Measurements from ENCODE around the gene DLG2. TPM values are rescaled to one million over a fixed set of nuclear protein-coding genes. Genes with fewer than 3 reads are reported as not detected.
"Not testable (repeated sequence)": the region's sequence is repeated elsewhere in the genome, so short reads cannot be mapped to it uniquely, and the experiment has no call there.

DLG2 gene
- total and polyA plus RNA-seq, 4 donors, result 1.3 to 23.3 (median 10.9) TPM

DNA sequence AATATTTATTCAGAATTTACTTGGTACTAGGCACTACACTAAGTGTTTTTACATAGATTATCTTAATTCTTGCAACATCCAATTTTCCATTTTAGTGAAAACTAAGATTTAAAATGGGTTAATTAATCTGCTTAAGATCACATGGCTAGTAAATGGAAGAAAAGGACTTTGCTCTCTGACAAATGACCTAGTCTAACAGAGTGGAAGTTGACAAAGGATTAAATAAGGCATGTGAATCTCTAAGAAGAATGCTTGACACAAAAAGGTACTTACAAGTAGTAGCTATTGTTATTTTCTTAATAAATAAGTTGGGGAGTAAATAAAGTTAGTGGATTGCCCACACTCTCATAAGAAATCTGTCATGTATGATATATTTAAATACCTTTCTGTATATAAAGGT lies 584.8 kb downstream of the DLG2 start:
- DNase-seq, result no peak
- no peak overlapping the region for H3K4me3 ChIP-seq (ENCODE audit: low read length in 2 of 2)
- H3K9me3 ChIP-seq (ENCODE audit: control insufficient read depth, low read length), result no peaks in the 10 kb centered on the region
- no peaks in the 10 kb centered on the region for H3K4me1 ChIP-seq (ENCODE audit: control insufficient read depth in 1 of 2, insufficient read depth in 2 of 2, low read length in 2 of 2)
- H3K27ac ChIP-seq (ENCODE audit: low read depth in 1 of 2, low read length in 2 of 2), result no peak overlapping the region
- H3K36me3 ChIP-seq (ENCODE audit: control insufficient read depth in 1 of 2, insufficient read depth in 2 of 2, low read length in 1 of 2), result no peaks in the 10 kb centered on the region
- ATAC-seq (ENCODE audit: low FRiP score), result no peak
- intact Hi-C loops (cut with DNase I), result no loop called here
- H3K27me3 ChIP-seq (ENCODE audit: control insufficient read depth in 1 of 2, insufficient read depth in 2 of 2, low read length in 1 of 2), result no peaks in the 10 kb centered on the region

DNA sequence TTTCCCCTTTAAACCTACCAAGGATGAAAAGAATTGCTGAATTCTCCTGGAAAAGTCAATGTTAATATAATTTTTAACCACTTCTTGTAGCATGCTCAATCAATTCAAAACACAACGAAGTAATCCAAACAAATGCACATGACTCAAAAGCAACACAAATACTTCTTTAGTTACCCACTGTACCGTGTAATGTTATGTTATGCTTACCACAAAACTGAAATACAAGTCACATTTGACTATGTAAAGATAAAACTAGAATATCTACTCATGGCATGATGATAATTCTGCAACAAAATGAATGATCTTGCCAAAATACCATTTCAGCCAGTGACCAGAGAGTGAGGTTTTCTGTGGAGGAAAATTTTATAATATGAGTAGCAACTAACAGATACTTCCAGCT lies 587.0 kb downstream of the DLG2 start:
- no peak for ATAC-seq (ENCODE audit: low FRiP score)
- Histone ChIP-seq H3K9me3 (ENCODE audit: control insufficient read depth, low read length) (no peaks in the 10 kb centered on the region), H3K4me1 (ENCODE audit: control insufficient read depth in 1 of 2, insufficient read depth in 2 of 2, low read length in 2 of 2) (no peaks in the 10 kb centered on the region), H3K27ac (ENCODE audit: low read depth in 1 of 2, low read length in 2 of 2) (no peak overlapping the region), H3K4me3 (ENCODE audit: low read length in 2 of 2) (no peak overlapping the region), H3K27me3 (ENCODE audit: control insufficient read depth in 1 of 2, insufficient read depth in 2 of 2, low read length in 1 of 2) (no peaks in the 10 kb centered on the region), H3K36me3 (ENCODE audit: control insufficient read depth in 1 of 2, insufficient read depth in 2 of 2, low read length in 1 of 2) (no peaks in the 10 kb centered on the region)
- DNase-seq, result no peak
- intact Hi-C loops (cut with DNase I), result no loop called here
- WGBS, 2 donors, result 21 to 26% methylated on average over 2 of the region's 2 CpGs

DNA sequence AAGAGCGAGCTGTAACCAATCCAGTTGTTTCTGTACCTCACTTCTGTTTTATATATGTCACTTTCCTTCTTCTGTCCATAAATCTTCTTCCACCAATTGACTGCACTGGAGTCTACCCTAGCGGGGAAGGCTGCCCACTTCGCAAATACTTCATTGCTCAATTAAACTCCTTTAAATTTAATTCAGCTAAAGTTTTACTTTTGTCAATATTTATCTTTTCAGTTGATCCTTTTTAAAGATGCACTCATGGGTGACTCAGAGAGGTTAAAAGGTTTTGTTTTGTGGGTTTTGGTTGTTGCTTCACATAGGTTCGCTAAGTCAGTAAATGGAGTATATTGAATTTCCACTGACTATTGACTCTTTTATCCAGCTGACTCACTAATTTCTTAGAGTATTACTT lies 597.2 kb downstream of the DLG2 start:
- no peaks in the 10 kb centered on the region for H3K9me3 ChIP-seq (ENCODE audit: control insufficient read depth, low read length)
- 47 to 71% methylated on average over 4 of the region's 4 CpGs for WGBS, 2 donors
- H3K27me3 ChIP-seq (ENCODE audit: control insufficient read depth in 1 of 2, insufficient read depth in 2 of 2, low read length in 1 of 2), result no peaks in the 10 kb centered on the region
- DNase-seq, result no peak
- H3K36me3 ChIP-seq (ENCODE audit: control insufficient read depth in 1 of 2, insufficient read depth in 2 of 2, low read length in 1 of 2), result no peaks in the 10 kb centered on the region
- H3K4me3 ChIP-seq (ENCODE audit: low read length in 2 of 2), result no peak overlapping the region
- no peak for ATAC-seq (ENCODE audit: low FRiP score)
- no peak overlapping the region for H3K27ac ChIP-seq (ENCODE audit: low read depth in 1 of 2, low read length in 2 of 2)
- no peaks in the 10 kb centered on the region for H3K4me1 ChIP-seq (ENCODE audit: control insufficient read depth in 1 of 2, insufficient read depth in 2 of 2, low read length in 2 of 2)
- intact Hi-C loops (cut with DNase I), result no loop called here

DNA sequence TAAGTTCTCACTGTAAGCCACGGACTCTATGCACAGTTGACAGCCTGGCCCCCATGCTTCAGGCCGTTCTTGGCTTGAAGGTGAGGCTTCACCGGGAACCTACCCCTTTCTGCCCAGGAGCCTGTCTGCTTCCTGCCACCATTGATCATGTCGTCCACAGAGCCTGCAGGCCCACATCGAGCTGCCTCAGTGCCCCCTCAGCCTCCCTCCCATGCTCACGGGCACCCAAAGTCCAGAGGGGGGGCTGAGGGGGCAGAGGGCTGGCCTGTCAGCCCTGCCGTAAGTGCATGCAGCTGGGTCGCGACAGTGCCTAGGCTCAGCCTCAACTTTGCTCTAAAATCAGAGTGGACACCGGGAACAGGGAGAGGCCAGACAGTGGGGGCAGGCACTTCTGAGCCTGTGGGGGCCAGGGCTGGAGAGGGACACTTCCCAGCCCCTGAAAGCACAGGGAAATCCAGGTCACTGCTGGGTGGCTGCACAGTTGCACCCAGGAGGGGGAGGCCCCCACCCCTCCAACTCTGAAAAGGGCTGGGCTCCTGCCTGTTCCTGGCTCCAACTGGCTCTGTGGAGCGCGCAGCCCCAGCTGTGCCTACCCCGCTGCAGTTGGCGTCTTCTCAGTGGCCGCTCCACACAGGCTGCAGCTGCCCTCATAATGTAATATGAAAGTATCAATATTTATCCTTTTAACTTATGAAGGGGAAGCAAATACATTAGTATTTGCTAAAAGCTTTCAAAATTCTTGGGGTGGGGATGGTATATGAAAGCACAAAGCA lies 598.6 kb downstream of the DLG2 start:
- DNase-seq (peak in 1 of 2 donors; percentile 28), ATAC-seq (ENCODE audit: low FRiP score) (no peak)
- no peak overlapping the region for H3K4me3 ChIP-seq (ENCODE audit: low read length in 2 of 2)
- no peaks in the 10 kb centered on the region for H3K4me1 ChIP-seq (ENCODE audit: control insufficient read depth in 1 of 2, insufficient read depth in 2 of 2, low read length in 2 of 2)
- WGBS, 2 donors, result 92 to 93% methylated on average over 15 of the region's 15 CpGs
- no peaks in the 10 kb centered on the region for H3K9me3 ChIP-seq (ENCODE audit: control insufficient read depth, low read length)
- no peaks in the 10 kb centered on the region for H3K36me3 ChIP-seq (ENCODE audit: control insufficient read depth in 1 of 2, insufficient read depth in 2 of 2, low read length in 1 of 2)
- H3K27ac ChIP-seq (ENCODE audit: low read depth in 1 of 2, low read length in 2 of 2), result no peak overlapping the region
- no peaks in the 10 kb centered on the region for H3K27me3 ChIP-seq (ENCODE audit: control insufficient read depth in 1 of 2, insufficient read depth in 2 of 2, low read length in 1 of 2)
- intact Hi-C loops (cut with DNase I), result no loop called here

DNA sequence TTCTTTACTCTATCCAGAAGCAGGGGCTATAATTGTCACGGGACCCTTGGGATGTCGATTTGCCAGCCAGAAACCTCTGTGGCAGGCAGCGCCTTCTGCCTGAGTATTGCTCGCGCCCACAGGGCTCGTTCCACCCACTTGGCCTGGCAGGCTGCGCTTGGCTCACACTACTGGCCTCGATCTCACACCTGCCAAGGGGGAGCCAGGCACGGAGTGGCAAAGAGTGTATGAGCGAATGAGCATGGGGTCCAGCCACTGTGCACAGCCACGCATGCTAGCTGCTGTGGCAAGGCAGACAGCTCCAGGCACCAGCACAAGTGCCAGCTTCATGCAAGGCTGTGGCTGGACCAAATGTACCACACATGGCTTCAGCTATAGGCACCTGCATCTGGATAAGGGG lies 599.8 kb downstream of the DLG2 start:
- no peaks in the 10 kb centered on the region for H3K4me1 ChIP-seq (ENCODE audit: control insufficient read depth in 1 of 2, insufficient read depth in 2 of 2, low read length in 2 of 2)
- no peak overlapping the region for H3K4me3 ChIP-seq (ENCODE audit: low read length in 2 of 2)
- no peaks in the 10 kb centered on the region for H3K9me3 ChIP-seq (ENCODE audit: control insufficient read depth, low read length)
- intact Hi-C loops (cut with DNase I), result no loop called here
- H3K27ac ChIP-seq (ENCODE audit: low read depth in 1 of 2, low read length in 2 of 2), result no peak overlapping the region
- no peaks in the 10 kb centered on the region for H3K27me3 ChIP-seq (ENCODE audit: control insufficient read depth in 1 of 2, insufficient read depth in 2 of 2, low read length in 1 of 2)
- H3K36me3 ChIP-seq (ENCODE audit: control insufficient read depth in 1 of 2, insufficient read depth in 2 of 2, low read length in 1 of 2), result no peaks in the 10 kb centered on the region
- DNase-seq (peak in 1 of 2 donors; percentile 64), ATAC-seq (ENCODE audit: low FRiP score) (no peak)
- 85 to 89% methylated on average over 11 of the region's 11 CpGs for WGBS, 2 donors

DNA sequence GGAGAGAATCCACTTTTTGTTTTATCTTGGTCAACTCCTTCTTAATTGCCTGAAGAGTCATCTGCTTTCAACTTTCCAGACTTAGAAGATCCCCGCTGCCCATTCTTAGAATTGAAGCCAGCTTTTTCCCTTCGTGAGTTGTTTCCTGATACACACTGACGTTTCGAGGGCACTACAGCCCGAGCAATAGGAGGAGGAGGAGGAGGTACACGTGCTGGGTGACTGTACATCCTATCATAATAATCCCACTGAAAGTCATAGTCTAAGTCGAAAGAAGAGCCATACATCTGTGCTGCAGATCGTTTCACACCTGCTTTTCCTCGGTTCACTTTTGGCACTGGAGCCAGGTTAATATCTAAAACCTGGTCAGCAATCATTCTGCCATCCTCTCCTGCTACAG lies 606.1 kb downstream of the DLG2 start:
- H3K4me1 ChIP-seq (ENCODE audit: control insufficient read depth in 1 of 2, insufficient read depth in 2 of 2, low read length in 2 of 2), result no peaks in the 10 kb centered on the region
- no peaks in the 10 kb centered on the region for H3K36me3 ChIP-seq (ENCODE audit: control insufficient read depth in 1 of 2, insufficient read depth in 2 of 2, low read length in 1 of 2)
- WGBS, 2 donors, result 85 to 87% methylated on average over 9 of the region's 9 CpGs
- no peak overlapping the region for H3K27ac ChIP-seq (ENCODE audit: low read depth in 1 of 2, low read length in 2 of 2)
- no peak overlapping the region for H3K4me3 ChIP-seq (ENCODE audit: low read length in 2 of 2)
- DNase-seq (no peak), ATAC-seq (ENCODE audit: low FRiP score) (no peak)
- intact Hi-C loops (cut with DNase I), result no loop called here
- no peaks in the 10 kb centered on the region for H3K9me3 ChIP-seq (ENCODE audit: control insufficient read depth, low read length)
- H3K27me3 ChIP-seq (ENCODE audit: control insufficient read depth in 1 of 2, insufficient read depth in 2 of 2, low read length in 1 of 2), result no peaks in the 10 kb centered on the region

DNA sequence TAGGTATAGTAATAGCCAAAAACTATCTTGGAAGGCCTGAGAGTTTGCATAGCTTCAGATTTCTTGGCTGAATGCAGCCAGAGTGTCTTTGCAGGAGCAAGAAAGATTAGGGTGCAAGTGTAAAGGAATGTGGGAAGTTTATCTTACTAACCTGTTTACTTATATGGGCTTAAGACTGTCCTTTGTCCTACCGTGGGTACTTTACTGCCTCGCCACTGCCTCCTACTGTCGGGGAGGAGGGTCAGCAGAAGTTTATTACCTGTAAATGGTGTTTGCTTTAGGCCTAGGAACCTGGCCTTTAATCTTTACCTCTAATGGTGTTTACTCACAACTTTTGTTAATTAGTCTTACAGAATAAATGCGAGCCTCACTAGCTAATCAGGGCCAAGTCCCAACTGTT lies 633.8 kb downstream of the DLG2 start:
- ATAC-seq (ENCODE audit: low FRiP score), result no peak
- intact Hi-C loops (cut with DNase I), result no loop called here
- no peaks in the 10 kb centered on the region for H3K4me1 ChIP-seq (ENCODE audit: control insufficient read depth in 1 of 2, insufficient read depth in 2 of 2, low read length in 2 of 2)
- 50 to 53% methylated on average over 4 of the region's 4 CpGs for WGBS, 2 donors
- H3K27ac ChIP-seq (ENCODE audit: low read depth in 1 of 2, low read length in 2 of 2), result no peak overlapping the region
- no peak overlapping the region for H3K4me3 ChIP-seq (ENCODE audit: low read length in 2 of 2)
- H3K9me3 ChIP-seq (ENCODE audit: control insufficient read depth, low read length), result peaks cover 5% of the 10 kb centered on the region
- no peak for DNase-seq
- H3K27me3 ChIP-seq (ENCODE audit: control insufficient read depth in 1 of 2, insufficient read depth in 2 of 2, low read length in 1 of 2), result no peaks in the 10 kb centered on the region
- peaks cover 0 to 3% of the 10 kb centered on the region in 2 donors for H3K36me3 ChIP-seq (ENCODE audit: control insufficient read depth in 1 of 2, insufficient read depth in 2 of 2, low read length in 1 of 2)

DNA sequence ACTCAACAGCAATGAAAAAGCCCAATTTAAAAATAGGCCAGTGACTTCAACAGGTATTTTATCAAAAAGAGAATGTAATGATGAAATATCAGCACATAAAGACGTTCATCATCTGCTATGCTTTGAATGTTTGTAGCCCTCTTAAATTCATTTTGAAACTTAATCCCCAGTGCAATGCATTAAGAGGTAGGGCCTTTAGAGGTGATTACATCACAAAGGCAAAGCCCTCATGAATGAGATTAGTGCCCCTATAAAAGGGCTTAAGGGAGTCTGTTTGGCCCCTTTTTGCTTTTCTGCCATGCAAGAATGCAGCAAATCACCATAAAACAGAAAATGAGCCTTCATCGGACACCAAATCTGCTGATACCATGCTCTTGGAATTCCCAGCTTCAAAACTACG lies 637.0 kb downstream of the DLG2 start:
- no peak overlapping the region for H3K4me3 ChIP-seq (ENCODE audit: low read length in 2 of 2)
- intact Hi-C loops (cut with DNase I), result no loop called here
- no peak overlapping the region for H3K27ac ChIP-seq (ENCODE audit: low read depth in 1 of 2, low read length in 2 of 2)
- DNase-seq (no peak), ATAC-seq (ENCODE audit: low FRiP score) (no peak)
- no peaks in the 10 kb centered on the region for H3K4me1 ChIP-seq (ENCODE audit: control insufficient read depth in 1 of 2, insufficient read depth in 2 of 2, low read length in 2 of 2)
- no peaks in the 10 kb centered on the region for H3K36me3 ChIP-seq (ENCODE audit: control insufficient read depth in 1 of 2, insufficient read depth in 2 of 2, low read length in 1 of 2)
- H3K9me3 ChIP-seq (ENCODE audit: control insufficient read depth, low read length), result no peaks in the 10 kb centered on the region
- H3K27me3 ChIP-seq (ENCODE audit: control insufficient read depth in 1 of 2, insufficient read depth in 2 of 2, low read length in 1 of 2), result no peaks in the 10 kb centered on the region
- WGBS, 2 donors, result 69% methylated on average over 3 of the region's 3 CpGs

DNA sequence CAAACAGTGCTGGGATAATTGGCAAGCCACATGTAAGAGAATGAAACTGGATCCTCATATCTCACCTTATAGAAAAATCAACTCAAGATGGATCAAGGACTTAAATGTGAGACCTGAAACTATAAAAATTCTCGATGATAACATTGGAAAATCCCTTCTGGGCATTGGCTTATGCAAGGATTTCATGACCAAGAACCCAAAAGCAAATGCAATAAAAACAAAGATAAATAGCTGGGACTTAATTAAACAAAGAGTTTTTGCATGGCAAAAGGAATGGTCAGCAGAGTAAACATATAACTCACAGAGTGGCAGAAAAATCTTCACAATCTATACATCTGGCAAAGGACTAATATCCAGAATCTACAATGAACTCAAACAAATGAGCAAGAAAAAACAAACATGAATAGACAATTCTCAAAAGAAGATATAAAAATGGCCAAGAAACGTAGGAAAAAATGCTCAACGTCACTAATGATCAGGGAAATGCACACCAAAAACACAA lies 639.4 kb downstream of the DLG2 start:
- 68 to 74% methylated on average over 3 of the region's 3 CpGs for WGBS, 2 donors
- H3K27ac ChIP-seq (ENCODE audit: low read depth in 1 of 2, low read length in 2 of 2); H3K4me1 ChIP-seq (ENCODE audit: control insufficient read depth in 1 of 2, insufficient read depth in 2 of 2, low read length in 2 of 2); intact Hi-C loops (cut with DNase I); H3K9me3 ChIP-seq (ENCODE audit: control insufficient read depth, low read length); H3K4me3 ChIP-seq (ENCODE audit: low read length in 2 of 2); H3K27me3 ChIP-seq (ENCODE audit: control insufficient read depth in 1 of 2, insufficient read depth in 2 of 2, low read length in 1 of 2); DNase-seq; H3K36me3 ChIP-seq (ENCODE audit: control insufficient read depth in 1 of 2, insufficient read depth in 2 of 2, low read length in 1 of 2); ATAC-seq (ENCODE audit: low FRiP score): not testable (repeated sequence)

Data from aorta (tissue), 5 donors.